PC-3 (cell line): ENCODE measurements around the gene EXOC6.

Experiments
- EZH2 ChIP-seq: fragments of 300-600 bp; sonication (generic); IDR thresholded peaks from one replicate; pipeline ENCODE4 v1.6.1; 2017; ENCODE audit warnings: antibody characterized with exemption, mild to moderate bottlenecking, low read length; ENCODE audit not compliant: unreplicated experiment
- TF ChIP-seq, protein P1 (sequence below): fragments of 300-600 bp; sonication (generic); conservative IDR thresholded peaks from 2 replicates; pipeline ENCODE4 v1.5.1; 2017; ENCODE audit warnings: antibody characterized with exemption, low read depth, mild to moderate bottlenecking, low read length

DNA sequence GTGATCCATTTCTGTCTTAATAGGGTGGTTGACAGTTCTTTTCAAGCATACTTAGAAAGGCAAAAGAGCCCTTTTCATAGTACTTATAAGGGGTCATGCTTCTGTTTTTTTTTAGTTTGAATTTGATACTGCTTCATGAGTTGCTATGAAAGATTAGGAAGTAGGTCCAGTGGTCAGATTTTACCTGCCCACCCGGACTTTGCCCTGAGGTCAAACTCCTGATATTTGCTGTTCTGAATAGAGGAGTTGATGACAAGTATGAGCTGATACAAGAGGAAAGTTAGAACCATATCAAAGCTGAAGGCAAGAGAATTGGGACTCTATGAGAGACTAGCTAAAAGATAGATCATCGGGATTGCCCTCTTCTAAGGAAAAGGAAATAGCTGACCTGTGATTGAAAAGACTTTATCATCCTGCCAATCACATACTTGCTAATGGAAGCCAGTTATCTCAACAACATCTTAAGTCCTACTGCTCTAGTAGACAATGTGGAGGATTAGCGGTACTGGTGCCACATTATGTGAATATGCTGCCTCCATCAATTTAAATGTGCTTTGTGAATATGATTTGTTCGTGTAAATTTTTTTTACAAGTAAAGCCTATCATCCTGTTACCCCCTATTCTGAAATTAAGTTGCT lies 174.8 kb downstream of the EXOC6 start:
- TF ChIP-seq, protein P1, sequence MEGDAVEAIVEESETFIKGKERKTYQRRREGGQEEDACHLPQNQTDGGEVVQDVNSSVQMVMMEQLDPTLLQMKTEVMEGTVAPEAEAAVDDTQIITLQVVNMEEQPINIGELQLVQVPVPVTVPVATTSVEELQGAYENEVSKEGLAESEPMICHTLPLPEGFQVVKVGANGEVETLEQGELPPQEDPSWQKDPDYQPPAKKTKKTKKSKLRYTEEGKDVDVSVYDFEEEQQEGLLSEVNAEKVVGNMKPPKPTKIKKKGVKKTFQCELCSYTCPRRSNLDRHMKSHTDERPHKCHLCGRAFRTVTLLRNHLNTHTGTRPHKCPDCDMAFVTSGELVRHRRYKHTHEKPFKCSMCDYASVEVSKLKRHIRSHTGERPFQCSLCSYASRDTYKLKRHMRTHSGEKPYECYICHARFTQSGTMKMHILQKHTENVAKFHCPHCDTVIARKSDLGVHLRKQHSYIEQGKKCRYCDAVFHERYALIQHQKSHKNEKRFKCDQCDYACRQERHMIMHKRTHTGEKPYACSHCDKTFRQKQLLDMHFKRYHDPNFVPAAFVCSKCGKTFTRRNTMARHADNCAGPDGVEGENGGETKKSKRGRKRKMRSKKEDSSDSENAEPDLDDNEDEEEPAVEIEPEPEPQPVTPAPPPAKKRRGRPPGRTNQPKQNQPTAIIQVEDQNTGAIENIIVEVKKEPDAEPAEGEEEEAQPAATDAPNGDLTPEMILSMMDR: no peak
- no peak for TF ChIP-seq EZH2
